Skeletal muscle tissue (tissue), 4 donors: ENCODE data around the gene RHOJ. TPM values are rescaled to one million over a fixed set of nuclear protein-coding genes. Genes with fewer than 3 reads are reported as not detected.

Experiments used
- H3K27ac ChIP-seq: one replicate; pipeline ENCODE4 v1.7.0; 2013; ENCODE audit warnings: mild to moderate bottlenecking, low read depth, low read length, inconsistent platforms
- H3K27me3 ChIP-seq, 3 donors: one replicate each; pipeline ENCODE4 v1.7.0; 2013; ENCODE audit warnings: low read length in 3 of 3; ENCODE audit not compliant: control insufficient read depth in 3 of 3, insufficient read depth in 3 of 3
- H3K36me3 ChIP-seq, 3 donors: one replicate each; pipeline ENCODE4 v1.7.0; 2013; ENCODE audit warnings: low read length in 3 of 3; ENCODE audit not compliant: control insufficient read depth in 3 of 3, insufficient read depth in 3 of 3
- H3K4me1 ChIP-seq, 3 donors: one replicate each; pipeline ENCODE4 v1.7.0; 2013; ENCODE audit warnings: low read length in 3 of 3, mild to moderate bottlenecking in 3 of 3; ENCODE audit not compliant: control insufficient read depth in 3 of 3, insufficient read depth in 3 of 3
- H3K4me3 ChIP-seq, 3 donors: one replicate each; pipeline ENCODE4 v1.7.0; 2013; ENCODE audit warnings: low read length in 3 of 3
- H3K9ac ChIP-seq, 3 donors: one replicate each; pipeline ENCODE4 v1.7.0; 2013; ENCODE audit warnings: low read length in 3 of 3, mild to moderate bottlenecking in 3 of 3, moderate library complexity in 2 of 3, low read depth in 1 of 3
- H3K9me3 ChIP-seq, 3 donors: one replicate each; pipeline ENCODE4 v1.7.0; 2013; ENCODE audit warnings: low read length in 3 of 3; ENCODE audit not compliant: control insufficient read depth in 3 of 3
- total RNA-seq: library from RNA; depleted of rRNA; stranded (reverse); fragments of >200 nt; gene quantifications from one replicate; pipeline ENCODE4 v1.2.3, GENCODE V29; 2014
- donor health status: Osteomylitis.

The RHOJ gene
- total RNA-seq, 1 donor from 2014 or later, result 7.3 TPM

DNA sequence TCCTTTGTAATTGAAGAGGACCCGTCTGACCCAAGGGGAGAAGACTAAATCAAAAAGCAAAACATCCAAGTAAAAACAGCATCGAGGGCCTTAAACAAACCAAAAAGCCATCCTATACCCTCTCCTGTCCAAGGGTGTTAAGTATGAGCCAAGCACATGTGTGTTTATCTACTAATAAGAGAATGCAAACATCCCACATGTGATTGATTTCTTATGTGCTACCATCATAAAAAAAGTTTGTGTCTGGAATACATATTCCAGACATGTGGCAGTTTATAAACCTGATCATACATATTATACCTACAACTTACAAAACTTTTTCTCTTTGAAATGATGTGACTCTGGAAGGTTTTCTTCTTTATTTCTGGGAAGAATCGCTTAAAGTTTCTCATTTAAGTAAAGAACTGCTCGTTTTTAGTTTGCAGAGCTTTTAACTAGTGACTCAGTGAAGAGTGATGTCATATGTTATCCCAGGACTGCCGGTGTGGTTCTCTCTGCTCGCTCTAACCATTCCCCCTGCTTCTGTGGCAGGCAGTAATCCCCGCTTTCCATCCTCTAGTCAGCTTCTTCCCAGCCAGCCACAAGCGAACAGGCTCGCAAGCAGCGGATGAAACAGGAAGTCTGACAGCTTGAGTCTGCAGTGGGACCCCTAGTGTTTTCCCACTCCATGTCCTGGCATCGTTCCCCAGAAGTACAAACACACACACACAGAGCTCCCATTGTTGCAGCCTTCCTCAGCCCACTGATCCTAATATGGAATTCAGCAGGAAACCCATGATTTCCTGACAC, 431 bp upstream of the RHOJ start:
- no peaks in the 10 kb centered on the region for H3K9me3 ChIP-seq
- H3K27me3 ChIP-seq, result peaks cover 0 to 5% (median 0%) of the 10 kb centered on the region in 3 donors
- H3K27ac ChIP-seq, result peak overlapping the region; percentile 88
- no peaks in the 10 kb centered on the region for H3K36me3 ChIP-seq
- H3K9ac ChIP-seq, result peak overlapping the region; percentile 60 to 80 (median 78)
- H3K4me1 ChIP-seq, result peaks cover 0 to 5% (median 2%) of the 10 kb centered on the region in 3 donors
- H3K4me3 ChIP-seq, result peak overlapping the region; percentile 67 to 72 (median 68)

DNA sequence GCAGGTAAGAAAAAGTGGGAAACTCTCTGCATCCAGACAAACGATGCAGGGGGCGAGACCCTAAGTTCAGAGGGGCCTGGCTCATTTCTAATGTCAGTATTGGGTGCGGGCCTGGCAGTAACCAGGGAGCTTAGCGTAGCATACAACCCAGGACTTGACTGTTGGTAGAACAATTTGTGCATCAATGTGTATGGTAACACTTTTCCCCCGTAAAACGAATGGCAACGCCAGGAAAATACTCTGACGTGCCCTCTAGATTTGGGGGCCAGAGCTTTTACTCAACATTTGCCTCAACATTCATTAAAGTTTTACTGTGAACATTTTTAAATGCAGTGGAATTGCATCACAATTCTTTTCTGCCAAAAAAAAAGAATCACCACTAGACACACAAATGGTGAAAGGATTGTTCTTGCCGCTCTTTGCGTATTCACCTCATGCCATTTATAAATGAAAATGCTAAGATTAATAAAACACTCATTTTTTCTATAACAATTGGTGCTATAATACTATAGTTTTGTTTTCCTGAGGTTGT, 867 bp downstream of the RHOJ start:
- no peaks in the 10 kb centered on the region for H3K9me3 ChIP-seq
- peak overlapping the region; percentile 67 to 72 (median 68) for H3K4me3 ChIP-seq
- H3K27ac ChIP-seq, result peak overlapping the region; percentile 88
- H3K27me3 ChIP-seq, result peaks cover 0 to 5% (median 0%) of the 10 kb centered on the region in 3 donors
- H3K36me3 ChIP-seq, result no peaks in the 10 kb centered on the region
- peaks cover 0 to 5% (median 2%) of the 10 kb centered on the region in 3 donors for H3K4me1 ChIP-seq
- peak overlapping the region; percentile 60 to 80 (median 78) for H3K9ac ChIP-seq

DNA sequence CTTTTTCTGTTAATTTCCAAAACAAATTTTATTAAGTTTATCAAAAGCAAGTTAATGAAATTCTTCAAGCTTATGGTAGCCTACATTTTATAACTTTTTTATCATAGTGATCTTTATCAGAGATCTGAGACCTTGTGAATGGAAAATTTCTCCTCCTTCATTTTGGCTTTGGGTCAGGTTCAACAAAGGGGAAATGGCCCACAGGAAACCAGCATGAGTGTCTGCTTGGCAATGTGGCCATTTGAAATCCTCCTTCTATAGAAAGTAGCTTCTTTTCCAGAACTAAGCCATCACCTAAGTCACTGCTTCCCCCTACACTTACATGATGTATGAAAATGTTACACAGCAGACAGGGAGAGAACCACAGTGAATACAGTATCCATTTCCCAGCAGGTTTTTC, 1.6 kb downstream of the RHOJ start:
- Histone ChIP-seq H3K9ac (peak overlapping the region in 2 of 3 donors; percentile 20 to 78), H3K36me3 (no peaks in the 10 kb centered on the region), H3K4me3 (peak overlapping the region; percentile 13 to 67 (median 46)), H3K27me3 (peaks cover 0 to 5% (median 0%) of the 10 kb centered on the region in 3 donors), H3K4me1 (peaks cover 0 to 5% (median 2%) of the 10 kb centered on the region in 3 donors), H3K9me3 (no peaks in the 10 kb centered on the region), H3K27ac (peak overlapping the region; percentile 6)

DNA sequence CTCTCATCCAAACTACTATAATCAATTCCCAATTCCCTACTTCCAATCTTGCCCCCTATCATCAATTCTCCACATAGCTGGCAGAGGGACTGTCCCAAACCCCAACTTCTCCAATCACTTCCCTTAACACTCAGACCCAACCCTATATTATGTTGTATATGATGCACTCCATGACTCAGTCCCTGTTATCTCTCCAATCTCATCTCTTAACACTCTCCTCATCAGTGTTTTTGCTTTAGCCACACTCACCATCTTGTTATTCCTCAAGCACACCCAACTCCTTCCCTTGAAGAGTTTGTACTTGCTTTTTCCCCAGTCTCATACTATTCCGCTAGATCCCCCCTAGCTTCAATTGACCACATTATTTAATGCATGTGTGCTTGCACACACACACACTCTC, 4.9 kb downstream of the RHOJ start:
- no peak overlapping the region for H3K4me3 ChIP-seq
- no peak overlapping the region for H3K27ac ChIP-seq
- no peak overlapping the region for H3K9ac ChIP-seq
- H3K4me1 ChIP-seq, result no peaks in the 10 kb centered on the region
- no peaks in the 10 kb centered on the region for H3K36me3 ChIP-seq
- no peaks in the 10 kb centered on the region for H3K9me3 ChIP-seq
- H3K27me3 ChIP-seq, result peaks cover 0 to 5% (median 0%) of the 10 kb centered on the region in 3 donors

DNA sequence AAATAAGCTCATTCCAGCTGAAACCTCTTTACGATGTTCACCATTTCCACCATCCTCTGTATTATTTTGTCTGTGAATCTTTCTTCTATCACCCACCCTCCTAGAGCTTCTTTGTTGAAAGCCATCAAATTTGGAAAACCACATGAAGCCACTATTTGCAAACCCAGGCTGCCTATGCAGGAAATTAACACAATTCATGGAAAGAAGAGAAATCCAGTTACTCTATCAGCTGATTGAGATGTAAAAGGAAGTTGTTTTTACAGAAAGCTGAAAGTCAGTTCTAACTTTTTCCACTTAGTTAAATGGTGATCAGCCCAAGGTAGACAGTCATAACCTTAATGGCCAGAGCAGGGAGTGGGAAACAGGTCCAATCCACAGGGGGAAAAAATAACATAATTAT, 6.6 kb downstream of the RHOJ start:
- Histone ChIP-seq H3K9me3 (no peaks in the 10 kb centered on the region), H3K9ac (no peak overlapping the region), H3K36me3 (no peaks in the 10 kb centered on the region), H3K4me1 (no peaks in the 10 kb centered on the region), H3K4me3 (no peak overlapping the region), H3K27ac (no peak overlapping the region), H3K27me3 (no peaks in the 10 kb centered on the region)

DNA sequence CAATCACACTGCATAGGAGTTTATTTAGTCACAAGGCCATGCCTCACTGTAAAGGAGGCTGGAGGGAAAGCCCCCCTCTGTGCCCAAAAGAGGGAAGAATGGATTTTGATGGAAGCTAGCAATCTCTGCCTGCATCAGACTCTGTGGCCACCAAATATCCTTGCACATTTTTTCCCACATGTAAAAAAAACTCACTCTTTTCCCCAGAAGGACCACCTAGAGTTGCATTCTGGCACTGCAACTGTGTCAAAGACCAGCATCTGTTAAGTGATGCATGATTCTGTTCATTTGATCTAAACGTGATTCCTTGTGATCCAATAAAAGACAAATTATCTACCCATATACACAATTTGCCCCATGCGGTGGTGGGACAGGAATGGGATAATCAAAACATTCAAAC, 8.0 kb downstream of the RHOJ start:
- Histone ChIP-seq H3K36me3 (no peaks in the 10 kb centered on the region), H3K27me3 (no peaks in the 10 kb centered on the region), H3K9me3 (no peaks in the 10 kb centered on the region), H3K4me3 (no peak overlapping the region), H3K27ac (no peak overlapping the region), H3K9ac (no peak overlapping the region), H3K4me1 (no peaks in the 10 kb centered on the region)

DNA sequence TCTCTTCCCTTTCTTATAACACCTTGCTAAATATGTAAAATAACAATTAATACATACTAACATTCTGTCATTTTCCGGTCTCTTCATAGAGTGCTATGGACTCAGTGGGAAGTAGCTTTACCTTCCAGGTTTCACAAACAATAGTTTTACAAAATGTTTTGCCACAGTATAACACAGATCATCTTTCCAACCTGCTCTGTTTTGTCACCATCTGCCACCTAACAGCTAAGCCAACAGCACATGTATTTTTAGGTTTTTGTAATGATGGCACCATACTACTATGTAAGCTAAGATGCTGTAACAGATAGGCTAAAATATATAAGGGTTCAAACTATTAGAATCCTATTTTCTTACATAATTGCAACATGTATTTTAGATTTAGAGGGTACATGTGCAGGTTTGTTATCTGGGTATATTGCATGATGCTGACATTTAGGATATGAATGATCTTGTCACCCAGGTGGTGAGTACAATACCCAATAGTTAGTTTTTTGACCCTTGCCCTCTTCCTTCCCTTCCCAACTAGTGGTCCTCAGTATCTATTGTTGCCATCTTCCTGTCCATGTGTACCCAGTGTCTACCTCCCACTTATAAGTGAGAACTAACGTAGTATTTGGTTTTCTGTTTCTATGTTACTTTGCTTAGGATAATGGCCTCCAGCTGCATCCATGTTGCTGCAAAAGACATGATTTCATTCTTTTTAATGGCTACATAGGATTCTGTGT, 8.7 kb downstream of the RHOJ start:
- Histone ChIP-seq H3K27ac (no peak overlapping the region), H3K36me3 (no peaks in the 10 kb centered on the region), H3K9ac (no peak overlapping the region), H3K27me3 (no peaks in the 10 kb centered on the region), H3K9me3 (no peaks in the 10 kb centered on the region), H3K4me1 (no peaks in the 10 kb centered on the region), H3K4me3 (no peak overlapping the region)

DNA sequence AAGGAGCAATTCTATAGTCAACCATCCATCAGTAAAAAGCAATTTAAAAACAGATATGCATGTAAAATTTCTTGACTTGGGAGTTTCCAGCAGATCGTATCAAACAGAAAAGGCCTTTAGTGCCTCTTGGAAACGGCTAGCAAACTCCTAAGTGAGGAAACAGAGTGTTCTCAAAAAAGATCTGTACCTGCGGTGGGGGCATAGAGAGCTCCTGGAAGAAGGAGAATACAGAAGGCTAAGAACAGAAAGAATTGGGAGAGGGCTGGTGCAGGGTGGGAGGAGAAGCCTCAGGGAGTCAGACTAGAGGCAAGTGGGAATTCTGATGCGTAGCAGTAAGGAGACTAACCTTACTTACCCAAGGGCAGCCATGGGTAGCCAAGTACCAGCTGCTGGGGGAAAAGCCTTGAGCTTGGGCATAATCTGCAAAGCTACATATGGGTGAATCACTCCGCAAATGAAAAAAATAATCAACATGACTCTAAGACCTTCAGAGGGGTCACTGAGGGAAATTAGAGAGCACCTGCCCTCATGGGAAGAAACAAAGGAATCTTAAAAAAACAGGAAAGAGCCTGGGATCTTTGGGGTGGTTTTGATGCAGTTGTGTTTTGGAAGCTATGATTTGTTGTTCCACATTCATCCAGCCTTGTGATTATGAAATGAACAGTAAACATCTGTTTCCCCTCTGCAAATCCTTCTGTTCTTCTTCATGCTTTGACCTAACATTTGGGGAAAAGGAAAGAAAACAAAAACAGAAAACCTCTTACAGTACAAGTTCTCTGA, 10.4 kb downstream of the RHOJ start:
- H3K4me1 ChIP-seq, result no peaks in the 10 kb centered on the region
- H3K9me3 ChIP-seq, result no peaks in the 10 kb centered on the region

DNA sequence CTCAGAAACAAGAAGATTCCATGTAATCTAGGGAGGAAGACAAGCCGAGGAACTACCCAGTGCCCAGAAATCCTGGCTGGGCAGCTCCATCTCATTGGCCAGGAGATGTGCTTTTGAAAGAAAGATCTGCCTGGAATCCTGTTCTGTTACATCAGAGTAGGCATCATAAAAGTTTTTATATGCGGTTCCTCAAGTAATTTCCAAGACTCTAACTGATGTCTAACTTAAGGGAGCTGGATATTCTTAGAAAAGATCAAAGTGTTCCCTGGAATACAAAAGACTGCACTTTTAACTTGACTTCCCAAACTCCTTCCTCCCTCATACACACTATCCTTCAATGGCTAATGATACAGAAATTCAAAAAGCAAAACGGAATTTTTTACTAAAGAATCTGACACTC, 16.3 kb downstream of the RHOJ start:
- Histone ChIP-seq H3K9ac (no peak overlapping the region), H3K9me3 (no peaks in the 10 kb centered on the region), H3K27me3 (no peaks in the 10 kb centered on the region), H3K4me3 (no peak overlapping the region), H3K4me1 (no peaks in the 10 kb centered on the region), H3K27ac (no peak overlapping the region), H3K36me3 (no peaks in the 10 kb centered on the region)

More for the DNA sequence above, 10.4 kb downstream of the RHOJ start:
- no peaks in the 10 kb centered on the region for H3K27me3 ChIP-seq
- no peak overlapping the region for H3K4me3 ChIP-seq
- H3K36me3 ChIP-seq, result no peaks in the 10 kb centered on the region
- H3K9ac ChIP-seq, result no peak overlapping the region
- no peak overlapping the region for H3K27ac ChIP-seq
